Astrocyte (in vitro differentiated cells and primary cell): Measurements from ENCODE around the gene SMYD1. TPM values are rescaled to one million over a fixed set of nuclear protein-coding genes. Genes with fewer than 3 reads are reported as not detected.

Source experiments
- DNase-seq: peaks from one replicate; pipeline ENCODE4 v3.0.0-alpha.2; 2010; ENCODE audit warnings: low read depth
- FAIRE-seq: peaks from 2 replicates; lab custom pipeline; 2011; peaks lifted over from hg19 to GRCh38; lab: Jason Lieb, UNC
- H2AFZ ChIP-seq: 2 replicates; pipeline ENCODE4 v1.6.0; 2012; ENCODE audit warnings: low read depth, low read length, inconsistent platforms
- H3K27ac ChIP-seq: 2 replicates; pipeline ENCODE4 v1.5.1; 2011; ENCODE audit warnings: low read depth, low read length, inconsistent platforms
- H3K27me3 ChIP-seq: 2 replicates; pipeline ENCODE4 v1.6.0; 2011; ENCODE audit warnings: low read length, inconsistent platforms; ENCODE audit not compliant: insufficient read depth
- H3K36me3 ChIP-seq: 2 replicates; pipeline ENCODE4 v1.5.1; 2011; ENCODE audit warnings: low read length, inconsistent platforms; ENCODE audit not compliant: insufficient read depth
- H3K4me1 ChIP-seq: 2 replicates; pipeline ENCODE4 v1.5.1; 2011; ENCODE audit warnings: low read length, inconsistent platforms; ENCODE audit not compliant: insufficient read depth
- H3K4me2 ChIP-seq: 2 replicates; pipeline ENCODE4 v1.6.0; 2012; ENCODE audit warnings: low read length, inconsistent platforms
- H3K4me3 ChIP-seq: 2 replicates; pipeline ENCODE4 v1.5.1; 2011; ENCODE audit warnings: low read depth, mild to moderate bottlenecking, low read length, inconsistent platforms; ENCODE audit not compliant: insufficient read depth
- H3K79me2 ChIP-seq: 2 replicates; pipeline ENCODE4 v1.6.0; 2012; ENCODE audit warnings: mild to moderate bottlenecking, low read length, inconsistent platforms; ENCODE audit not compliant: insufficient read depth
- H3K9ac ChIP-seq: 2 replicates; pipeline ENCODE4 v1.6.0; 2012; ENCODE audit warnings: mild to moderate bottlenecking, low read length, inconsistent platforms
- H3K9me3 ChIP-seq: 2 replicates; pipeline ENCODE4 v1.5.1; 2012; ENCODE audit warnings: low read depth, mild to moderate bottlenecking, low read length, inconsistent platforms; ENCODE audit not compliant: insufficient read depth
- H4K20me1 ChIP-seq: 2 replicates; pipeline ENCODE4 v1.6.0; 2012; ENCODE audit warnings: low read length, inconsistent platforms; ENCODE audit not compliant: insufficient read depth
- H3K27ac Mint-ChIP-seq: one replicate; pipeline ENCODE4 v1.8.0; 2021; ENCODE audit warnings: mild to moderate bottlenecking, mixed read lengths; ENCODE audit not compliant: unreplicated experiment
- H3K27me3 Mint-ChIP-seq: one replicate; pipeline ENCODE4 v1.8.0; 2021; ENCODE audit warnings: low read depth, mixed read lengths; ENCODE audit not compliant: unreplicated experiment
- H3K36me3 Mint-ChIP-seq: one replicate; pipeline ENCODE4 v1.8.0; 2021; ENCODE audit warnings: low read depth, mixed read lengths; ENCODE audit not compliant: unreplicated experiment
- H3K4me1 Mint-ChIP-seq: one replicate; pipeline ENCODE4 v1.8.0; 2021; ENCODE audit warnings: low read depth, mixed read lengths; ENCODE audit not compliant: unreplicated experiment
- H3K4me3 Mint-ChIP-seq: one replicate; pipeline ENCODE4 v1.8.0; 2021; ENCODE audit warnings: mild to moderate bottlenecking, moderate library complexity, mixed read lengths; ENCODE audit not compliant: unreplicated experiment
- H3K9me3 Mint-ChIP-seq: one replicate; pipeline ENCODE4 v1.8.0; 2021; ENCODE audit warnings: mild to moderate bottlenecking, mixed read lengths; ENCODE audit not compliant: unreplicated experiment
- CTCF ChIP-seq: IDR thresholded peaks from 2 replicates; pipeline ENCODE4 v1.5.1; 2011; ENCODE audit warnings: low read depth, mild to moderate bottlenecking, inconsistent platforms, low read length, moderate library complexity; ENCODE audit not compliant: insufficient read depth
- EZH2 ChIP-seq: IDR thresholded peaks from 2 replicates; pipeline ENCODE4 v1.6.1; 2012; ENCODE audit warnings: mild to moderate bottlenecking, low read length, inconsistent platforms; ENCODE audit not compliant: insufficient read depth
- total RNA-seq: library from RNA; stranded (reverse); gene quantifications from 2 replicates; pipeline ENCODE4 v1.2.1, GENCODE V29; 2021

SMYD1 gene
- total RNA-seq, 1 donor from 2014 or later, result not detected

- Mint-ChIP-seq H3K27ac (no peak overlapping the region), H3K9me3 (no peaks in the 10 kb centered on the region), H3K36me3 (no peaks in the 10 kb centered on the region), H3K4me3 (no peak overlapping the region), H3K27me3 (peaks cover 4% of the 10 kb centered on the region), H3K4me1 (no peaks in the 10 kb centered on the region)
- DNase-seq (no peak), FAIRE-seq (no peak)
- no peak for TF ChIP-seq EZH2
- TF ChIP-seq CTCF, result no peak
- H3K27me3 ChIP-seq, result peaks cover 2% of the 10 kb centered on the region
- H3K4me1 ChIP-seq, result no peaks in the 10 kb centered on the region
- no peak overlapping the region for H3K27ac ChIP-seq
- no peaks in the 10 kb centered on the region for H4K20me1 ChIP-seq
- H3K79me2 ChIP-seq, result no peaks in the 10 kb centered on the region
- no peaks in the 10 kb centered on the region for H3K9me3 ChIP-seq
- no peak overlapping the region for H3K9ac ChIP-seq
- no peak overlapping the region for H3K4me2 ChIP-seq
- no peak overlapping the region for H2AFZ ChIP-seq
- H3K4me3 ChIP-seq, result no peak overlapping the region
- no peaks in the 10 kb centered on the region for H3K36me3 ChIP-seq
These were observed 15.2 kb downstream of the SMYD1 start for GRCh38 chr2:88082781-88083180.

- Histone ChIP-seq H3K36me3 (no peaks in the 10 kb centered on the region), H3K9me3 (no peaks in the 10 kb centered on the region), H2AFZ (no peak overlapping the region), H4K20me1 (no peaks in the 10 kb centered on the region), H3K4me1 (no peaks in the 10 kb centered on the region), H3K4me3 (no peak overlapping the region), H3K9ac (no peak overlapping the region), H3K27me3 (peaks cover 2% of the 10 kb centered on the region), H3K27ac (no peak overlapping the region), H3K79me2 (no peaks in the 10 kb centered on the region), H3K4me2 (no peak overlapping the region)
- Mint-ChIP-seq H3K4me1 (no peaks in the 10 kb centered on the region), H3K9me3 (no peaks in the 10 kb centered on the region), H3K27ac (no peak overlapping the region), H3K27me3 (peaks cover 4% of the 10 kb centered on the region), H3K36me3 (no peaks in the 10 kb centered on the region), H3K4me3 (no peak overlapping the region)
- DNase-seq, result no peak
- FAIRE-seq, result no peak
- TF ChIP-seq EZH2 (no peak), CTCF (no peak)
These were observed 17.5 kb downstream of the SMYD1 start for GRCh38 chr2:88085099-88085498.

- Histone ChIP-seq H3K4me1 (no peaks in the 10 kb centered on the region), H4K20me1 (no peaks in the 10 kb centered on the region), H3K9ac (no peak overlapping the region), H3K36me3 (no peaks in the 10 kb centered on the region), H3K27ac (no peak overlapping the region), H2AFZ (no peak overlapping the region), H3K4me2 (no peak overlapping the region), H3K9me3 (no peaks in the 10 kb centered on the region), H3K27me3 (peaks cover 2% of the 10 kb centered on the region), H3K4me3 (no peak overlapping the region), H3K79me2 (no peaks in the 10 kb centered on the region)
- Mint-ChIP-seq H3K27me3 (peaks cover 4% of the 10 kb centered on the region), H3K36me3 (no peaks in the 10 kb centered on the region), H3K9me3 (no peaks in the 10 kb centered on the region), H3K4me3 (no peak overlapping the region), H3K27ac (no peak overlapping the region), H3K4me1 (peaks cover 3% of the 10 kb centered on the region)
- DNase-seq, result no peak
- no peak for TF ChIP-seq EZH2
- TF ChIP-seq CTCF, result no peak
- FAIRE-seq, result no peak
These were observed 18.0 kb downstream of the SMYD1 start for GRCh38 chr2:88085602-88086001.
